Measurements from ENCODE around the gene HAS3.

Gene HAS3

DNA sequence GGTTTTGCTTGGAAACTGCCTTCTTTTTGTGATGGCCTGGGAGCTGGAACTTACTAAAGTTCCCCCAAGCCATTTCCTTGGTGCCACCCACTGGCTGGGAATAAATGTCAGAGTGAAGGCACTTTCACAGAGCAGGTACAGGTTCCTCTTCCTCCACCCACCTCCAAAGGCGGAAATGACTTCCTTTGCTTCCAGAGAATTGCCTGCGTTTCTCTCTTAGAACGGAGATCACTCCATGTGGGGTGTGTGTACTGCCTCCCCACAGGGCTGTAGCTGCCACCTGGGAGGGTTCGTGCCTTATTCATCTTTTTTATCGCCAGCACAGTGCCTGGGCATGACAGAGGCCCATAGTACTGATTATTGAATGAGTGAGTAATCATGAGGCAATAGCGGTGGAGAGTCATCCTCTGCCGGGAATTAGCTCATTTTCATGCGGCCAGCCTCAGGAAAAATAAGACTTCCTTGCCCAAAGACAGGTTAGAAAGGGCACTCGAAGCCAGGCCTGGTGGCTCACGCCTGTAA, 32.2 kb upstream of the HAS3 start:
- no peak overlapping the region for H3K27ac ChIP-seq (ENCODE audit: extremely low read depth, low read depth, low read length)
- ChIA-PET CTCF (interaction anchor here (0.6 to 2.0 kb wide), 5 partner anchors 8 to 265 kb away, joined by 3 to 6 read pairs (median 4); no protein-coding TSS in a partner anchor), POLR2A (interaction anchor here (0.6 kb wide), 1 partner anchor 229 kb away, joined by 3 read pairs; no protein-coding TSS in a partner anchor)
- H3K4me1 ChIP-seq (ENCODE audit: control insufficient read depth, insufficient read depth, low read length), result peaks cover 8% of the 10 kb centered on the region
- no peaks in the 10 kb centered on the region for H3K9me3 ChIP-seq (ENCODE audit: control insufficient read depth, insufficient read depth, low read depth, low read length)
- no peaks in the 10 kb centered on the region for H3K36me3 ChIP-seq (ENCODE audit: control insufficient read depth in 2 of 2, insufficient read depth in 1 of 2, low read length in 2 of 2)
- H3K4me3 ChIP-seq (ENCODE audit: low read depth, low read length), result no peak overlapping the region
- TF ChIP-seq GLIS1 (tag by site-specific recombination; IDR thresholded peaks at IDR 0.05) (peak; percentile 82), ZFHX2 (tag by site-specific recombination; conservative IDR thresholded peaks at IDR 0.05) (no peak), PRDM1 (tag by site-specific recombination; IDR thresholded peaks at IDR 0.05) (0 out of 2 replicates have a peak, but pooled peaks have one; percentile 4), SP7 (tag by site-specific recombination; IDR thresholded peaks at IDR 0.05) (peak; percentile 84), ZNF660 (tag by site-specific recombination; IDR thresholded peaks at IDR 0.05) (peak; percentile 100), ZSCAN30 (tag by site-specific recombination; IDR thresholded peaks at IDR 0.05) (0 out of 2 replicates have a peak, but pooled peaks have one; percentile 30), ZNF629 (tag by site-specific recombination; IDR thresholded peaks at IDR 0.05) (peak; percentile 72), ZNF600 (tag by site-specific recombination; IDR thresholded peaks at IDR 0.05) (peak; percentile 47; the same call in 1 of the 2 replicates), ZEB2 (tag by site-specific recombination; IDR thresholded peaks at IDR 0.05) (0 out of 2 replicates have a peak, but pooled peaks have one; percentile 54), MYNN (tag by site-specific recombination; IDR thresholded peaks at IDR 0.05; ENCODE audit: borderline replicate concordance) (no peak), GLIS2 (tag by site-specific recombination; IDR thresholded peaks at IDR 0.05) (peak; percentile 60; the same call in 1 of the 2 replicates), SCRT1 (tag by site-specific recombination; IDR thresholded peaks at IDR 0.05; ENCODE audit: borderline replicate concordance) (no peak), ZNF529 (tag by site-specific recombination; IDR thresholded peaks at IDR 0.05; ENCODE audit: insufficient replicate concordance) (no peak), ZBTB21 (tag by site-specific recombination; IDR thresholded peaks at IDR 0.05) (0 out of 2 replicates have a peak, but pooled peaks have one; percentile 22), ZBTB8A (tag by site-specific recombination; IDR thresholded peaks at IDR 0.05) (no peak), ZIC2 (tag by site-specific recombination; IDR thresholded peaks at IDR 0.05) (peak; percentile 74), ZNF146 (tag by site-specific recombination; IDR thresholded peaks at IDR 0.05) (no peak), ZNF324 (tag by site-specific recombination; IDR thresholded peaks at IDR 0.05) (0 out of 2 replicates have a peak, but pooled peaks have one; percentile 18), ZNF530 (tag by site-specific recombination; IDR thresholded peaks at IDR 0.05; ENCODE audit: low read depth) (no peak)
- TF ChIP-seq, protein P1, sequence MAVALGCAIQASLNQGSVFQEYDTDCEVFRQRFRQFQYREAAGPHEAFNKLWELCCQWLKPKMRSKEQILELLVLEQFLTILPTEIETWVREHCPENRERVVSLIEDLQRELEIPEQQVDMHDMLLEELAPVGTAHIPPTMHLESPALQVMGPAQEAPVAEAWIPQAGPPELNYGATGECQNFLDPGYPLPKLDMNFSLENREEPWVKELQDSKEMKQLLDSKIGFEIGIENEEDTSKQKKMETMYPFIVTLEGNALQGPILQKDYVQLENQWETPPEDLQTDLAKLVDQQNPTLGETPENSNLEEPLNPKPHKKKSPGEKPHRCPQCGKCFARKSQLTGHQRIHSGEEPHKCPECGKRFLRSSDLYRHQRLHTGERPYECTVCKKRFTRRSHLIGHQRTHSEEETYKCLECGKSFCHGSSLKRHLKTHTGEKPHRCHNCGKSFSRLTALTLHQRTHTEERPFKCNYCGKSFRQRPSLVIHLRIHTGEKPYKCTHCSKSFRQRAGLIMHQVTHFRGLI (tag by site-specific recombination; IDR thresholded peaks at IDR 0.05), result peak; percentile 81
- TF ChIP-seq, protein P2, sequence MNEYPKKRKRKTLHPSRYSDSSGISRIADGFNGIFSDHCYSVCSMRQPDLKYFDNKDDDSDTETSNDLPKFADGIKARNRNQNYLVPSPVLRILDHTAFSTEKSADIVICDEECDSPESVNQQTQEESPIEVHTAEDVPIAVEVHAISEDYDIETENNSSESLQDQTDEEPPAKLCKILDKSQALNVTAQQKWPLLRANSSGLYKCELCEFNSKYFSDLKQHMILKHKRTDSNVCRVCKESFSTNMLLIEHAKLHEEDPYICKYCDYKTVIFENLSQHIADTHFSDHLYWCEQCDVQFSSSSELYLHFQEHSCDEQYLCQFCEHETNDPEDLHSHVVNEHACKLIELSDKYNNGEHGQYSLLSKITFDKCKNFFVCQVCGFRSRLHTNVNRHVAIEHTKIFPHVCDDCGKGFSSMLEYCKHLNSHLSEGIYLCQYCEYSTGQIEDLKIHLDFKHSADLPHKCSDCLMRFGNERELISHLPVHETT (tag by site-specific recombination; IDR thresholded peaks at IDR 0.05), result 0 out of 2 replicates have a peak, but pooled peaks have one; percentile 25
- TF ChIP-seq, protein P3, sequence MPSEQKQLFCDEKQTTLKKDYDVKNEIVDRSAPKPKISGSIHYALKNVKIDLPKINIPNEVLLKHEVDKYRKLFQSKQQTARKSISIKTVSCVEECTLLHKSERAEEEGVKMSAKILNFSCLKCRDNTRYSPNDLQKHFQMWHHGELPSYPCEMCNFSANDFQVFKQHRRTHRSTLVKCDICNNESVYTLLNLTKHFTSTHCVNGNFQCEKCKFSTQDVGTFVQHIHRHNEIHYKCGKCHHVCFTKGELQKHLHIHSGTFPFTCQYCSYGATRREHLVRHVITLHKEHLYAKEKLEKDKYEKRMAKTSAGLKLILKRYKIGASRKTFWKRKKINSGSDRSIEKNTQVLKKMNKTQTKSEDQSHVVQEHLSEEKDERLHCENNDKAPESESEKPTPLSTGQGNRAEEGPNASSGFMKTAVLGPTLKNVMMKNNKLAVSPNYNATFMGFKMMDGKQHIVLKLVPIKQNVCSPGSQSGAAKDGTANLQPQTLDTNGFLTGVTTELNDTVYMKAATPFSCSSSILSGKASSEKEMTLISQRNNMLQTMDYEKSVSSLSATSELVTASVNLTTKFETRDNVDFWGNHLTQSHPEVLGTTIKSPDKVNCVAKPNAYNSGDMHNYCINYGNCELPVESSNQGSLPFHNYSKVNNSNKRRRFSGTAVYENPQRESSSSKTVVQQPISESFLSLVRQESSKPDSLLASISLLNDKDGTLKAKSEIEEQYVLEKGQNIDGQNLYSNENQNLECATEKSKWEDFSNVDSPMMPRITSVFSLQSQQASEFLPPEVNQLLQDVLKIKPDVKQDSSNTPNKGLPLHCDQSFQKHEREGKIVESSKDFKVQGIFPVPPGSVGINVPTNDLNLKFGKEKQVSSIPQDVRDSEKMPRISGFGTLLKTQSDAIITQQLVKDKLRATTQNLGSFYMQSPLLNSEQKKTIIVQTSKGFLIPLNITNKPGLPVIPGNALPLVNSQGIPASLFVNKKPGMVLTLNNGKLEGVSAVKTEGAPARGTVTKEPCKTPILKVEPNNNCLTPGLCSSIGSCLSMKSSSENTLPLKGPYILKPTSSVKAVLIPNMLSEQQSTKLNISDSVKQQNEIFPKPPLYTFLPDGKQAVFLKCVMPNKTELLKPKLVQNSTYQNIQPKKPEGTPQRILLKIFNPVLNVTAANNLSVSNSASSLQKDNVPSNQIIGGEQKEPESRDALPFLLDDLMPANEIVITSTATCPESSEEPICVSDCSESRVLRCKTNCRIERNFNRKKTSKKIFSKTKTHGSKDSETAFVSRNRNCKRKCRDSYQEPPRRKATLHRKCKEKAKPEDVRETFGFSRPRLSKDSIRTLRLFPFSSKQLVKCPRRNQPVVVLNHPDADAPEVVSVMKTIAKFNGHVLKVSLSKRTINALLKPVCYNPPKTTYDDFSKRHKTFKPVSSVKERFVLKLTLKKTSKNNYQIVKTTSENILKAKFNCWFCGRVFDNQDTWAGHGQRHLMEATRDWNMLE (tag by site-specific recombination; conservative IDR thresholded peaks at IDR 0.05; ENCODE audit: low read depth), result no peak
- TF ChIP-seq, protein P4, sequence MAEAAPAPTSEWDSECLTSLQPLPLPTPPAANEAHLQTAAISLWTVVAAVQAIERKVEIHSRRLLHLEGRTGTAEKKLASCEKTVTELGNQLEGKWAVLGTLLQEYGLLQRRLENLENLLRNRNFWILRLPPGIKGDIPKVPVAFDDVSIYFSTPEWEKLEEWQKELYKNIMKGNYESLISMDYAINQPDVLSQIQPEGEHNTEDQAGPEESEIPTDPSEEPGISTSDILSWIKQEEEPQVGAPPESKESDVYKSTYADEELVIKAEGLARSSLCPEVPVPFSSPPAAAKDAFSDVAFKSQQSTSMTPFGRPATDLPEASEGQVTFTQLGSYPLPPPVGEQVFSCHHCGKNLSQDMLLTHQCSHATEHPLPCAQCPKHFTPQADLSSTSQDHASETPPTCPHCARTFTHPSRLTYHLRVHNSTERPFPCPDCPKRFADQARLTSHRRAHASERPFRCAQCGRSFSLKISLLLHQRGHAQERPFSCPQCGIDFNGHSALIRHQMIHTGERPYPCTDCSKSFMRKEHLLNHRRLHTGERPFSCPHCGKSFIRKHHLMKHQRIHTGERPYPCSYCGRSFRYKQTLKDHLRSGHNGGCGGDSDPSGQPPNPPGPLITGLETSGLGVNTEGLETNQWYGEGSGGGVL (tag by site-specific recombination; IDR thresholded peaks at IDR 0.05), result no peak
- TF ChIP-seq, protein P5, sequence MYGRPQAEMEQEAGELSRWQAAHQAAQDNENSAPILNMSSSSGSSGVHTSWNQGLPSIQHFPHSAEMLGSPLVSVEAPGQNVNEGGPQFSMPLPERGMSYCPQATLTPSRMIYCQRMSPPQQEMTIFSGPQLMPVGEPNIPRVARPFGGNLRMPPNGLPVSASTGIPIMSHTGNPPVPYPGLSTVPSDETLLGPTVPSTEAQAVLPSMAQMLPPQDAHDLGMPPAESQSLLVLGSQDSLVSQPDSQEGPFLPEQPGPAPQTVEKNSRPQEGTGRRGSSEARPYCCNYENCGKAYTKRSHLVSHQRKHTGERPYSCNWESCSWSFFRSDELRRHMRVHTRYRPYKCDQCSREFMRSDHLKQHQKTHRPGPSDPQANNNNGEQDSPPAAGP (tag by site-specific recombination; IDR thresholded peaks at IDR 0.05), result 0 out of 2 replicates have a peak, but pooled peaks have one; percentile 16
- TF ChIP-seq, protein P6, sequence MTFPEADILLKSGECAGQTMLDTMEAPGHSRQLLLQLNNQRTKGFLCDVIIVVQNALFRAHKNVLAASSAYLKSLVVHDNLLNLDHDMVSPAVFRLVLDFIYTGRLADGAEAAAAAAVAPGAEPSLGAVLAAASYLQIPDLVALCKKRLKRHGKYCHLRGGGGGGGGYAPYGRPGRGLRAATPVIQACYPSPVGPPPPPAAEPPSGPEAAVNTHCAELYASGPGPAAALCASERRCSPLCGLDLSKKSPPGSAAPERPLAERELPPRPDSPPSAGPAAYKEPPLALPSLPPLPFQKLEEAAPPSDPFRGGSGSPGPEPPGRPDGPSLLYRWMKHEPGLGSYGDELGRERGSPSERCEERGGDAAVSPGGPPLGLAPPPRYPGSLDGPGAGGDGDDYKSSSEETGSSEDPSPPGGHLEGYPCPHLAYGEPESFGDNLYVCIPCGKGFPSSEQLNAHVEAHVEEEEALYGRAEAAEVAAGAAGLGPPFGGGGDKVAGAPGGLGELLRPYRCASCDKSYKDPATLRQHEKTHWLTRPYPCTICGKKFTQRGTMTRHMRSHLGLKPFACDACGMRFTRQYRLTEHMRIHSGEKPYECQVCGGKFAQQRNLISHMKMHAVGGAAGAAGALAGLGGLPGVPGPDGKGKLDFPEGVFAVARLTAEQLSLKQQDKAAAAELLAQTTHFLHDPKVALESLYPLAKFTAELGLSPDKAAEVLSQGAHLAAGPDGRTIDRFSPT (tag by site-specific recombination; IDR thresholded peaks at IDR 0.05), result 0 out of 2 replicates have a peak, but pooled peaks have one; percentile 48
